GM19455 (cell line): ENCODE results near the gene VIL1.

Experiments used
- ATAC-seq: cut with Tn5 transposase; IDR thresholded peaks from one replicate; pipeline ENCODE4 v1.9.1; 2021; ENCODE audit not compliant: unreplicated experiment

The VIL1 gene

DNA sequence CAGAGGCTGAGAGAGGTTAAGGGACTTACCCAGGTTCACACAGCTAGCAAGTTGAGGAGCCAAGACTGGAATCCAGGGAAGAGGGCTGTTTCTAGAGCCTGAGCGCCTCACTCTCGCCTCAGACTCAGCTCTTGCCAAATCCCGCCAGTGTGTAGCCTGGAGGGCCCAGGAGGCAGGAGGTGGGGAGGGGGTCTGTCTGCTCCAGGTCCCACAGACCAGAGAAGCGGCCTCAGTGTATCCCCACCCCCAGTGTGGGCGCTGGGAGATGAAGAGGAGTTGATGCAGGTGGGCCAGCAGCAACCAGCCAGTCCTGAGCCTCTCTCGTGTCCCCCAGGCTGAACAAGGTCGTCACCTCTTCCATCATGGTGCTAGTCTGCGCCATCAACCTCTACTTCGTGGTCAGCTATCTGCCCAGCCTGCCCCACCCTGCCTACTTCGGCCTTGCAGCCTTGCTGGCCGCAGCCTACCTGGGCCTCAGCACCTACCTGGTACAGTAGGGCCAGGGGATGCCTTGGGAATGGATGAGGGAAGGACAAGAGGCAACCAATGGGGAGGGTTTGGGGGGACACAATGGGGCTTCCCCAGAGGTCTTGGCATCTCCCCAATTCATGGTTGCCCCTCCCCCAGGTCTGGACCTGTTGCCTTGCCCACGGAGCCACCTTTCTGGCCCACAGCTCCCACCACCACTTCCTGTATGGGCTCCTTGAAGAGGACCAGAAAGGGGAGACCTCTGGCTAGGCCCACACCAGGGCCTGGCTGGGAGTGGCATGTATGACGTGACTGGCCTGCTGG lies 24.4 kb upstream of the VIL1 start:
- no peak for ATAC-seq

- no peak for ATAC-seq
Observed at GRCh38 chr2:218395090-218395444, 23.9 kb upstream of the VIL1 start.

- ATAC-seq, result no peak
Observed at GRCh38 chr2:218395456-218395825, 23.5 kb upstream of the VIL1 start.

GRCh38 chr2:218395826-218396687 lies 22.9 kb upstream of the VIL1 start:
- peak; percentile 48 for ATAC-seq

DNA sequence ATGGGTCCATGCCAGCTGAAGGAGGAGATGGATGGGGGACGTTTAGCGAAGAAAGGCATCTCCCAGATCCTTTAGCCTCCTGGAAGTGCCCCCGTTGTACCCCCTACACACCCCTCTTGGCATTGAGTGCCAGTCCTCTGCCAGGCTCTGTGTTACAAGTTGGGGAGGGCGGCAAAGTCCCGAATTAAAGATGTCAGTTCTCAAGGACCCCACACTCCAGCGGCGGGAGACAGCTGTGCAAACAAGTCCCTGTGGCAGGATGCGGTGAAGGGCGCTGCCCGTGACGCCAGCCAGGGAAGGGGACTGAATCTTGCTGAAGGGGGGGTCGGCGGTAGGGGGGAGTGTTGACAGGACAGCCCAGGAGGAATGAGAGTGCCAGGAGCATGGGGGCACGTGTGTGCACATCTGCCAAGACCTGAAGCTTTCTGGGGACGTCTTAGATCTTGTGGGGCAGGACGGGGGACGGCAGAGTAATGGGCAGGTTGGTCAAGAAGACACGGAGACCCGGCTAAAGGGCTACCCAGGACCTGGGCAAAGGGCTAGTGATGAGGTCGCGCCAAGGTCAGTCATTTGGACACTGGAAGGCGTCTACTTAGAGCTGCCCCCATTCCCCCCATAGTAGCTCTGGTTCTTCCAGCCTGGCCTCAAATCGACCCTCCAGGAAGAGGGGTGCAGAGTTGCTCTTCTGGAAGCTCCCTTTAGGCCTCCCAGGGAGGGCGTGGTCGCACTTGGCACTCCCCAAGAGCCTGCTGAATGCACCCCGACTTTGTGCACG lies 22.0 kb upstream of the VIL1 start:
- no peak for ATAC-seq

DNA sequence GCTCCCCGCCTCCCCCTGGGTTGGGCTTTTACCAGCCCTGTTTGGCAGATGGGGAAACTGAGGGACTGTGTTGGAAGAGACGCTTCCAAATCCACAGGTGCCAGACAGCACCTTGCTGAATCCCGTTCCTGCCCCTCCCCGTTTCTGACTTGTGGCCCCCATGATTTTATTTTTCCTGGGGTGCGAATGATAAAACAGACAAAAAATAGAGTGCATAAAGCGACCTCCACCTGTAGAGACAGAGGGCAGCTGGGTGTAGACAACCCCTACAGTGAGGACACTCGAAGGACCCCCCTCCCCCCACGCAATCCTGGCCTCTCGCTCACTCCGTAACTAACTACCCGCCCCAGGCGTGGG lies 21.5 kb upstream of the VIL1 start:
- ATAC-seq, result no peak

DNA sequence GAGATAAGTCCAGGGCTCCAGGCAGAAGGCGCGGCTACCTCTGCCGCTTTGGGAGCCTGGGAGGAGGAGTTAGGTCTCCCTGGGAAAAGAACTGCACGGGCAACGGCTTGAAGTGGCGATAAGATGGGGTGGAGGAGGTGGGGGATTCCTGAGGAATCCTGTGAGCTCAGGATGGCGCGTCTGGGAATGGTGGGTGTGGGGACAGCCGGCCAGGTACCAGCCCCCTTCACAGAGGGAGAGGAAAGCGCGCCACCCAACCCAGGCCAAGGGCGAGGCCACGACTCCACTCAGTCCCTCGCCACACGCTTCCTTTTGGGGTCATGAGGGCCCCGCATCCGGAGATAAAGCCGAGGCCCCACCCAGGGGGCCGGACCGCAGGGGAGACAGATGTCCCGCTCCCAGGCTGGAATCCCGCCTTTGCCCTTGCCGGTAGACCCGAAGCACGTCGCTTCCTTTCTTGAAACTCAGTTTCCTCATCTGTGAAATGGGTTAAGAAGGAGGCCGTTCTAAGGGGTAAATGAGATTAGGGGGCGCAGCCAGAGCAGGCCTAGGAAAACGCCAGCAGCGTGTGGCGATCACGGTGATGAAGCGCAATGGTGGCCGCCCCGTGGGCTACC lies 21.0 kb upstream of the VIL1 start:
- no peak for ATAC-seq

DNA sequence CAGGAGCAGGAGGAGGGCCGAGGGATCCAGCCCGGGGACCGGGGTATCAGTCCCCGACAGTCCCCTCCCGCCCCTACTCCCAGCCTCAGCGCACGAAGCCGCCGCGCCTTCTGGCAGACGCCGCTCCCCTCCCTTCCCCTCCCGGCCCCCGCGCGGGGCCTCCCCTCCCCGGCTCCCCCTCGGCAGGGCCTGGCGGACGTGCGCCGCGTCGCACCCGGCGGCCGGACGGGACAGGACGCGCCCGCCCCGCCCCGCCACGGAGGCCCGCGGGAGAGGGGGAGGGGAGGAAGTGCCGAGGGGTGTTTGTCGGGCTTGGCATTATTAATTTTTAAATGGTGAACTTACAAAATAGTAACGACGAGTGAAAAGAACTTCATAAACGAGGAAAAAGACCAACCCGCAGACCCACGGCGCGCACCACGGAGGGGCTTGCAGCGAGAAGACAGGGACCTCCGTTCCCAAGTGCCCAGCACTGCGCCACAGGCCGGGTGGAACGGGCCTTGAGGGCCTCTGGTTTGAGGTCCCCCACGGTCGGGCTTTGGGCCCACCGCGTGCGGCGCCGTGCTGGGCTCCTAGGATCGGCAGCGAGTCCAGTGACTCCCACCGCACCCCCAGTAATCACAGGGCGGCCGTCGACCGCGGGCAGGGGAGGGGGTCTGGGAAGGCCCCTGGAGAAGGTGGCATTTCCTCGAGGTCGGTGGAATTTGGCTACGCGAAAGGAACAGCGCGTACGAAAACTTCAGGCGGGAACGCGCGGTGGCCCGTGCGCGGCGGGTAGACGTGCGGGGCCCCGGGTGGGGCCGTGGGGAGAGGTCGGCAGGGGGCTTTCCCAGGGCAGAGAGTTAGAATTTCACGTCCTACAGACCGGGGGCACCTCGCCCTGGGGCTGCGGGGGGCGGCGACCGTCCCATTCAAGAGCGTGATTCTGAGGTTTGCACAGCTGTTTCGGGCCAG lies 20.2 kb upstream of the VIL1 start:
- peak; percentile 16 for ATAC-seq

GRCh38 chr2:218399391-218400166 lies 19.3 kb upstream of the VIL1 start, which contains the start of gene CTDSP1:
Gene CTDSP1, plus strand, starts transcription at chr2:218399868. Its CDS starts 223 bp downstream, at chr2:218400091.
- ATAC-seq, result peak; percentile 38

- no peak for ATAC-seq
Observed at GRCh38 chr2:218400167-218400929, 18.6 kb upstream of the VIL1 start.

DNA sequence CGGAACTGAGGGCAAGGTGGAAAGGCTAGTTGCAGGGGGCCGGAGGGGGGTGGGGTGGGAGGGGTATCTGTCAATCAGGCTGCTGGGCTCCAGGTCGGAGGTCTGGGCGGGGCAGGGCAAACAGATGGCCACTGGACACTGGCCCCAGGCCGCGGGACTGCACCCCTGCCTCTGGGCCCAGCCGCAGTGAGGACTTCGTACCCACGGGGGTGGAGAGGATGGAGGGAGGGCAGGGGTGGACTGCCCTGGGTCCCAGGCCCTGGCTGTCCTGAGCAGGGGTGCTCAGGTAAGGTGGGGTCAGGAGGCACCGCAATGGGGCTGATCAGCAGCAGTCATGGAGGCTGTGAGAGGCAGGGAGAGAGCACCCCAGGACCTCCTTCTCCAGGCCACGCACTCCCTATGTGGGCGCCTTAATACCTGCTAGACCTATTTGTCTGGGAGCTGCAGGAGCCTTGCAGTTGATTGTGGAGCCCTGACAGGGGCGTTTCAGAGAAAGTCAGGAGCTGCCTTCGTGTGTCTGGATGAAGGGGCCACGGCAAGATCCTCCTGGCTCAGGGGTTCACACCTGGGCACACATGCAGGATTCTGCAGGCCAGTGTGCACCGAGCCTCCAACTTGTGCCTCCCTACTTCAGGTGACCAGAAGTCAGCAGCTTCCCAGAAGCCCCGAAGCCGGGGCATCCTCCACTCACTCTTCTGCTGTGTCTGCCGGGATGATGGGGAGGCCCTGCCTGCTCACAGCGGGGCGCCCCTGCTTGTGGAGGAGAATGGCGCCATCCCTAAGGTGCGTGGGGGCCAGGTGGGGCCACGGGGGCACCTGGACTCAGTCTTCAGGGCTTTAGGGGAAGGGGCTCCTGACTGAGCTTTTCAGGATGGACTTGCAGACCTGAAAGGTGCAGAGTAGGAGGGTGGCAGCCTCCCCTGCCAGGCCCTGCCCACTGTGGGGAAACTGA lies 17.7 kb upstream of the VIL1 start:
- no peak for ATAC-seq

- ATAC-seq, result no peak
Observed at GRCh38 chr2:218401890-218402289, 17.0 kb upstream of the VIL1 start.

GRCh38 chr2:218402491-218402901 lies 16.4 kb upstream of the VIL1 start:
- ATAC-seq, result no peak

DNA sequence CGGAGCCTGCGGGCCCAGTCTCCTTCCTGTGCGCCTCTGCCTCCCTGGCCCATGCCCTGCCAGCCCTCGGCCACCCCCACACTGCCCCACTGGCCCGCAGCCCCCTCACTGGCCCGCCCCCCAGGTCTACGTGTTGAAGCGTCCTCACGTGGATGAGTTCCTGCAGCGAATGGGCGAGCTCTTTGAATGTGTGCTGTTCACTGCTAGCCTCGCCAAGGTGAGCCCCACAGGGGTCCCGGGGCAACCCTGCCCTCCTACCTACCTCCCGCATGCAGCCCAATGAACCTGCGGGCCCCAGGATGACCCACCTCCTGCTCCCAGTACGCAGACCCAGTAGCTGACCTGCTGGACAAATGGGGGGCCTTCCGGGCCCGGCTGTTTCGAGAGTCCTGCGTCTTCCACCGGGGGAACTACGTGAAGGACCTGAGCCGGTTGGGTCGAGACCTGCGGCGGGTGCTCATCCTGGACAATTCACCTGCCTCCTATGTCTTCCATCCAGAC lies 16.0 kb upstream of the VIL1 start:
- no peak for ATAC-seq

GRCh38 chr2:218403810-218404209 lies 15.1 kb upstream of the VIL1 start:
- ATAC-seq, result no peak

GRCh38 chr2:218404351-218405085 lies 14.4 kb upstream of the VIL1 start:
- ATAC-seq, result no peak
